ENCODE measurements around the gene CIDEA.

CIDEA gene

GRCh38 chr18:12317664-12318333, 63.6 kb downstream of the CIDEA start:
- DNase-seq (ENCODE audit: low read depth in 2 of 2, low spot score in 1 of 2): no peak

- DNase-seq (ENCODE audit: low read depth in 2 of 2, low spot score in 1 of 2): no peak
Measured at GRCh38 chr18:12318334-12318697, 64.2 kb downstream of the CIDEA start.

- no peak for DNase-seq (ENCODE audit: low read depth in 2 of 2, low spot score in 1 of 2)
Measured at GRCh38 chr18:12318857-12319256, 64.7 kb downstream of the CIDEA start.

GRCh38 chr18:12321333-12321732, 67.2 kb downstream of the CIDEA start:
- no peak for DNase-seq (ENCODE audit: low read depth in 2 of 2, low spot score in 1 of 2)

GRCh38 chr18:12324991-12325725, 71.0 kb downstream of the CIDEA start:
- DNase-seq (ENCODE audit: low read depth in 2 of 2, low spot score in 1 of 2): no peak

- DNase-seq (ENCODE audit: low read depth in 2 of 2, low spot score in 1 of 2): no peak
Measured at GRCh38 chr18:12325726-12326245, 71.6 kb downstream of the CIDEA start.

- no peak for DNase-seq (ENCODE audit: low read depth in 2 of 2, low spot score in 1 of 2)
Measured at GRCh38 chr18:12326711-12327460, 72.7 kb downstream of the CIDEA start.

Measured in stimulated activated CD8-positive, alpha-beta memory T cell treated with anti-CD3 and anti-CD28 coated beads, Interleukin-4, amount 100 ng/mL, for 4 hours (primary cell).